ENCODE results near the gene LMNB1. TPM values are rescaled to one million over a fixed set of nuclear protein-coding genes. Genes with fewer than 3 reads are reported as not detected.
"Not testable (repeated sequence)": the region's sequence is repeated elsewhere in the genome, so short reads cannot be mapped to it uniquely, and the experiment has no call there.

The LMNB1 gene
- total RNA-seq, 1 donor = 7.2 TPM

- Histone ChIP-seq H3K4me3 (ENCODE audit: insufficient read depth, low read length) (no peak overlapping the region), H3K4me2 (ENCODE audit: insufficient read depth, low read length) (peak overlapping the region; percentile 32), H4K20me1 (ENCODE audit: insufficient read depth, low read length) (no peaks in the 10 kb centered on the region), H2AFZ (ENCODE audit: low read length) (no peak overlapping the region), H3K79me2 (ENCODE audit: insufficient read depth, low read length) (peaks cover 9% of the 10 kb centered on the region), H3K36me3 (ENCODE audit: insufficient read depth, low read length) (peaks cover 13% of the 10 kb centered on the region), H3K4me1 (ENCODE audit: insufficient read depth, low read length) (peaks cover 23% of the 10 kb centered on the region), H3K27ac (ENCODE audit: low read depth, low read length) (peak overlapping the region; percentile 60), H3K9me3 (ENCODE audit: low read depth, low read length) (no peaks in the 10 kb centered on the region), H3K27me3 (ENCODE audit: insufficient read depth, low read length) (no peaks in the 10 kb centered on the region)
- peak; percentile 5 for DNase-seq (ENCODE audit: insufficient read length, low spot score, missing footprints)
- TF ChIP-seq, protein P1, sequence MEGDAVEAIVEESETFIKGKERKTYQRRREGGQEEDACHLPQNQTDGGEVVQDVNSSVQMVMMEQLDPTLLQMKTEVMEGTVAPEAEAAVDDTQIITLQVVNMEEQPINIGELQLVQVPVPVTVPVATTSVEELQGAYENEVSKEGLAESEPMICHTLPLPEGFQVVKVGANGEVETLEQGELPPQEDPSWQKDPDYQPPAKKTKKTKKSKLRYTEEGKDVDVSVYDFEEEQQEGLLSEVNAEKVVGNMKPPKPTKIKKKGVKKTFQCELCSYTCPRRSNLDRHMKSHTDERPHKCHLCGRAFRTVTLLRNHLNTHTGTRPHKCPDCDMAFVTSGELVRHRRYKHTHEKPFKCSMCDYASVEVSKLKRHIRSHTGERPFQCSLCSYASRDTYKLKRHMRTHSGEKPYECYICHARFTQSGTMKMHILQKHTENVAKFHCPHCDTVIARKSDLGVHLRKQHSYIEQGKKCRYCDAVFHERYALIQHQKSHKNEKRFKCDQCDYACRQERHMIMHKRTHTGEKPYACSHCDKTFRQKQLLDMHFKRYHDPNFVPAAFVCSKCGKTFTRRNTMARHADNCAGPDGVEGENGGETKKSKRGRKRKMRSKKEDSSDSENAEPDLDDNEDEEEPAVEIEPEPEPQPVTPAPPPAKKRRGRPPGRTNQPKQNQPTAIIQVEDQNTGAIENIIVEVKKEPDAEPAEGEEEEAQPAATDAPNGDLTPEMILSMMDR (IDR thresholded peaks at IDR 0.05; ENCODE audit: extremely low read depth, low read depth, low read length) = no peak
Observed at GRCh38 chr5:126812199-126812570, 35.2 kb downstream of the LMNB1 start.

GRCh38 chr5:126813799-126814198, 36.9 kb downstream of the LMNB1 start:
- not testable (repeated sequence) for H3K4me2 ChIP-seq (ENCODE audit: insufficient read depth, low read length); H3K79me2 ChIP-seq (ENCODE audit: insufficient read depth, low read length)
- peaks cover 13% of the 10 kb centered on the region for H3K36me3 ChIP-seq (ENCODE audit: insufficient read depth, low read length)

DNA sequence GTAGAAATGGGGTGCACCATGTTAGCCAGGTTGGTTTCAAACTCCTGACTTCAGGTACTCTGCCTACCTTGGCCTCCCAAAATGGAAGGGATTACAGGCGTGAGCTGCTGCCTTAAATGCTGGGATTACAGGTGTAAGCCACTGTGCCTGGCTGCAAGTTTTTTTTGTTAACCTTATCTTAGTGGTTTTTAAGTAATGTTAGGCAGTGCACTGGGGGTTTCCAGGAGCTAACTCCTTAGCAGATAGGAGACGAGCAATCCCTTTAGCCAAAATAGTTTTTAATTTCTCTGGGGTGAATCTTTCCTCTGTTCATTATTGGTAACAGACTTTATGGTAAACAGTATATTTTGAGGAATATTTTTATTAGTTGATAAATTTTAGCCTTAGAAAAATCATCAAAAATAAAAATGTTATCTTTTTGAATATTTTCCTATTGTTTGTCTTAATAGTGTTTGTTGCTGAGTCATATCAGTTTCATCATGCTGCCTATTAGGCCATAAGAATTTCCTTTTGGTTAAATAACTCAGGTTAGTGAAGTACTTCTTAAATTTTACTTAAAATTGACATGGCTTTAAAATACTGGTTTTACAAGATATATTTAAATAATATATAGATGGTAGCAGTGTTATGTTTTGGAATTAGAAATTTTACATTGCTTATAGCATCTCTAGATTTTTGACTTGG, 37.9 kb downstream of the LMNB1 start:
- H3K4me2 ChIP-seq (ENCODE audit: insufficient read depth, low read length) = no peak overlapping the region

More at GRCh38 chr5:126813799-126814198, 36.9 kb downstream of the LMNB1 start:
- not testable (repeated sequence) for H4K20me1 ChIP-seq (ENCODE audit: insufficient read depth, low read length); H2AFZ ChIP-seq (ENCODE audit: low read length); H3K4me3 ChIP-seq (ENCODE audit: insufficient read depth, low read length); DNase-seq (ENCODE audit: insufficient read length, low spot score, missing footprints); H3K27ac ChIP-seq (ENCODE audit: low read depth, low read length); H3K9me3 ChIP-seq (ENCODE audit: low read depth, low read length); H3K27me3 ChIP-seq (ENCODE audit: insufficient read depth, low read length)
- H3K4me1 ChIP-seq (ENCODE audit: insufficient read depth, low read length) = peaks cover 23% of the 10 kb centered on the region

GRCh38 chr5:126816649-126817048, 39.7 kb downstream of the LMNB1 start:
- Histone ChIP-seq H3K4me2 (ENCODE audit: insufficient read depth, low read length) (no peak overlapping the region), H3K36me3 (ENCODE audit: insufficient read depth, low read length) (peaks cover 20% of the 10 kb centered on the region), H2AFZ (ENCODE audit: low read length) (peak overlapping the region; percentile 23), H3K4me1 (ENCODE audit: insufficient read depth, low read length) (peaks cover 10% of the 10 kb centered on the region), H3K27ac (ENCODE audit: low read depth, low read length) (no peak overlapping the region), H3K27me3 (ENCODE audit: insufficient read depth, low read length) (no peaks in the 10 kb centered on the region), H3K9me3 (ENCODE audit: low read depth, low read length) (no peaks in the 10 kb centered on the region), H4K20me1 (ENCODE audit: insufficient read depth, low read length) (no peaks in the 10 kb centered on the region), H3K4me3 (ENCODE audit: insufficient read depth, low read length) (no peak overlapping the region), H3K79me2 (ENCODE audit: insufficient read depth, low read length) (peaks cover 14% of the 10 kb centered on the region)
- TF ChIP-seq, protein P1 (IDR thresholded peaks at IDR 0.05; ENCODE audit: extremely low read depth, low read depth, low read length) = no peak
- DNase-seq (ENCODE audit: insufficient read length, low spot score, missing footprints) = no peak

More for the DNA sequence above, 37.9 kb downstream of the LMNB1 start:
- H3K4me3 ChIP-seq (ENCODE audit: insufficient read depth, low read length) = no peak overlapping the region
- H3K27ac ChIP-seq (ENCODE audit: low read depth, low read length) = peak overlapping the region; percentile 38
- DNase-seq (ENCODE audit: insufficient read length, low spot score, missing footprints) = no peak
- peaks cover 9% of the 10 kb centered on the region for H3K79me2 ChIP-seq (ENCODE audit: insufficient read depth, low read length)
- no peaks in the 10 kb centered on the region for H4K20me1 ChIP-seq (ENCODE audit: insufficient read depth, low read length)
- H3K9me3 ChIP-seq (ENCODE audit: low read depth, low read length) = no peaks in the 10 kb centered on the region
- no peak overlapping the region for H2AFZ ChIP-seq (ENCODE audit: low read length)
- peaks cover 23% of the 10 kb centered on the region for H3K4me1 ChIP-seq (ENCODE audit: insufficient read depth, low read length)
- TF ChIP-seq, protein P1 (IDR thresholded peaks at IDR 0.05; ENCODE audit: extremely low read depth, low read depth, low read length) = no peak
- H3K27me3 ChIP-seq (ENCODE audit: insufficient read depth, low read length) = no peaks in the 10 kb centered on the region
- H3K36me3 ChIP-seq (ENCODE audit: insufficient read depth, low read length) = peaks cover 13% of the 10 kb centered on the region
